Kidney (tissue), 14 donors: Measurements from ENCODE around the gene MEGF11. TPM values are rescaled to one million over a fixed set of nuclear protein-coding genes. Genes with fewer than 3 reads are reported as not detected.

Experiments
- DNase-seq, 5 donors: peaks; one replicate each; pipeline ENCODE4 v3.0.0-alpha.2; 2013 to 2020
- FAIRE-seq: peaks from 2 replicates; lab custom pipeline; 2012; peaks lifted over from hg19 to GRCh38; lab: Jason Lieb, UNC
- H3K27ac ChIP-seq, 2 donors: one replicate each; pipeline ENCODE4 v1.7.0; 2013; ENCODE audit warnings: low read depth in 2 of 2, low read length in 2 of 2, inconsistent platforms in 1 of 2
- H3K27me3 ChIP-seq: one replicate; pipeline ENCODE4 v1.7.1; 2013; ENCODE audit warnings: low read length, inconsistent platforms; ENCODE audit not compliant: control insufficient read depth, insufficient read depth
- H3K36me3 ChIP-seq, 3 donors: one replicate each; pipeline versions ENCODE4 v1.7.0 to v1.7.1; 2013; ENCODE audit warnings: low read length in 3 of 3, control low read depth in 1 of 3, inconsistent platforms in 1 of 3; ENCODE audit not compliant: insufficient read depth in 3 of 3, control insufficient read depth in 2 of 3
- H3K4me1 ChIP-seq, 3 donors: one replicate each; pipeline versions ENCODE4 v1.7.0 to v1.7.1; 2013; ENCODE audit warnings: low read length in 3 of 3, inconsistent platforms in 1 of 3, low read depth in 1 of 3; ENCODE audit not compliant: control insufficient read depth in 2 of 3, insufficient read depth in 2 of 3
- H3K4me3 ChIP-seq, 3 donors: one replicate each; pipeline versions ENCODE4 v1.7.0 to v1.8.1; 2013; ENCODE audit warnings: low read length in 3 of 3, control low read depth in 1 of 3, inconsistent platforms in 1 of 3
- H3K9ac ChIP-seq, 3 donors: one replicate each; pipeline versions ENCODE4 v1.7.0 to v1.7.1; 2013; ENCODE audit warnings: low read length in 3 of 3, control low read depth in 1 of 3, inconsistent platforms in 1 of 3
- H3K9me3 ChIP-seq, 3 donors: one replicate each; pipeline versions ENCODE4 v1.7.0 to v1.7.1; 2013; ENCODE audit warnings: low read length in 3 of 3, control low read depth in 1 of 3, inconsistent platforms in 1 of 3; ENCODE audit not compliant: control insufficient read depth in 2 of 3, insufficient read depth in 1 of 3
- intact Hi-C: fragments of 100-400 bp; cut with DNase I; formaldehyde crosslinking; loops from one replicate; pipeline ENCODE4 v1.11.1; 2022
- polyA plus RNA-seq: library from polyadenylated mRNA; stranded (reverse); fragments of 350-450 nt; fragmentation: Illumina TruSeq; extraction: RNeasy Lipid Tissue Mini Kit (QIAGEN cat#74804); gene quantifications from one replicate; pipeline ENCODE4 v1.2.3, GENCODE V29; 2014; ENCODE audit warnings: low read depth, low replicate concordance; ENCODE audit not compliant: insufficient read depth
- total RNA-seq: library from RNA; stranded (reverse); fragmentation: NEBNext Ultra II Directional; extraction: Animal tissue kit (Norgen Biotek cat#: 25700); gene quantifications from one replicate; pipeline ENCODE4 v1.2.1, GENCODE V29; 2021
- TF ChIP-seq, protein P1 (sequence below): IDR thresholded peaks from 3 replicates; pipeline ENCODE4 v1.5.1; 2012; ENCODE audit warnings: mild to moderate bottlenecking, moderate library complexity, borderline replicate concordance; ENCODE audit not compliant: insufficient read depth; ENCODE audit errors: extremely low read depth
- donor health status: control.
- donor health status: control.
- donor health status: control.
- donor health status: control.
- donor health status: control.
- donor health status: DM: yes; HTN: yes; CAD: no.
- donor health status: Normal renal cell carcinoma (clear cell type).

MEGF11 gene
- total and polyA plus RNA-seq, 2 donors from 2014 or later: 10.4 to 41.8 TPM

DNA sequence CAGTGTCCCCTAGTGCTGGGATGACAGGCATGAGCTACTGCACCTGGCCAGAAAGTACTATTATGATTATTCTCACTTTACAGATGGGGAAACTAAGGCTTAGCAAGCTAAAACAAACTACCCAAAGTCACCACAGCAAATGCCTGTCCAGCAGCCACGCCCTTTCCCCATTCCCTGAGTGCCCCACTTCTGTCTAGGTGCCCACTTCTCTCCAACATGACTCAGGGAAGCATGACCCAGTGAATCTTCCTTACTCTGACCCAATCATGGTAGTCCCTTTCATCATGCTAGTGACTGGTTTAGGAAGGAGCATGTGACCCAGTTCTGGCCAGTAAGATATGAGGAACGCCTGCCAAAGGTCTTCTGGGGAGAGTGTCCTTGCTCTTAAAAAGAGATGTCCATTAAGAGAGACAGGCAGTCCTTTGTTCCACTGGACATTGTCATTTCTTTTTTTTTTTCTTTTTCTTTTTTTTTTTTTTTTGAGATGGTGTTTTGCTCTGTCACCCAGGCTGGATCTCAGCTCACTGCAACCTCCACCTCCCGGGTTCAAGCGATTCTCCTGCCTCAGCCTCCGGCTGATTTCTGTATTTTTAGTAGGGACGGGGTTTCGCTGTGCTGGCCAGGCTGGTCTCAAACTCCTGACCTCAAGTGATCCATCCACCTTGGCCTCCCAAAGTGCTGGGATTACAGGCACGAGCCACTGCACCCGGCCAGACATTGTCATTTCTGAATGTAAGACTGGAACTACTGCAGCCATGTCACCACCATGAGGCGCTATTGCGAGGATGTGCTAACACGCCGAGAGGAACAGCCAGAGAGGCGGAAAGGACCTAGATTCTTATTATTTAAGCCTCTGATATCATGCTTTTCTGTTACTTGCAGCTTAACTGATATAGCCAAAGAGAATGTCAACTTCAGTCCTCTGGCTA lies 19.8 kb downstream of the MEGF11 start:
- no peak for DNase-seq
- Histone ChIP-seq H3K9me3 (peaks cover 0 to 3% (median 0%) of the 10 kb centered on the region in 3 donors), H3K36me3 (no peaks in the 10 kb centered on the region), H3K4me1 (no peaks in the 10 kb centered on the region), H3K27me3 (no peaks in the 10 kb centered on the region), H3K4me3 (no peak overlapping the region), H3K9ac (no peak overlapping the region), H3K27ac (no peak overlapping the region)
- no peak for FAIRE-seq
- intact Hi-C loops: no loop called here
- TF ChIP-seq, protein P1, sequence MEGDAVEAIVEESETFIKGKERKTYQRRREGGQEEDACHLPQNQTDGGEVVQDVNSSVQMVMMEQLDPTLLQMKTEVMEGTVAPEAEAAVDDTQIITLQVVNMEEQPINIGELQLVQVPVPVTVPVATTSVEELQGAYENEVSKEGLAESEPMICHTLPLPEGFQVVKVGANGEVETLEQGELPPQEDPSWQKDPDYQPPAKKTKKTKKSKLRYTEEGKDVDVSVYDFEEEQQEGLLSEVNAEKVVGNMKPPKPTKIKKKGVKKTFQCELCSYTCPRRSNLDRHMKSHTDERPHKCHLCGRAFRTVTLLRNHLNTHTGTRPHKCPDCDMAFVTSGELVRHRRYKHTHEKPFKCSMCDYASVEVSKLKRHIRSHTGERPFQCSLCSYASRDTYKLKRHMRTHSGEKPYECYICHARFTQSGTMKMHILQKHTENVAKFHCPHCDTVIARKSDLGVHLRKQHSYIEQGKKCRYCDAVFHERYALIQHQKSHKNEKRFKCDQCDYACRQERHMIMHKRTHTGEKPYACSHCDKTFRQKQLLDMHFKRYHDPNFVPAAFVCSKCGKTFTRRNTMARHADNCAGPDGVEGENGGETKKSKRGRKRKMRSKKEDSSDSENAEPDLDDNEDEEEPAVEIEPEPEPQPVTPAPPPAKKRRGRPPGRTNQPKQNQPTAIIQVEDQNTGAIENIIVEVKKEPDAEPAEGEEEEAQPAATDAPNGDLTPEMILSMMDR: no peak

DNA sequence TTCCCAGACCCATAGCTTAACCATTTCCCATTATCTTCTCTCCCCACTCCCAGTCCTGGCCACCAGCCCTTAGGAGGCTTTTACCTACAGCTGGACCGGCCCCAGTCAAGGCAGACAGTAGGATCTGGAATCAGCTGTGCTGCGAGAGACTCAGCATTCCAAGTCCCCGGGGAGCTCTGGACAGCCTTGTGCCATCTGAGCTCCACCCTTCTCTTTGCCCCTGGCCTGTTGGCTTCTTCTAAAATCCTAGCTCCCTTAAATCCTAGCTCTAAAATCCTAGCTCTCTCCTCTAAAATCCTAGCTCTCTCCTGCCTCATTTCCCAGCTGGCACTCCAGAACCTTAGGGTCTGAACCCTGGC lies 21.3 kb downstream of the MEGF11 start:
- Histone ChIP-seq H3K4me1 (no peaks in the 10 kb centered on the region), H3K4me3 (no peak overlapping the region), H3K27me3 (no peaks in the 10 kb centered on the region), H3K27ac (no peak overlapping the region), H3K36me3 (no peaks in the 10 kb centered on the region), H3K9me3 (peaks cover 0 to 6% (median 0%) of the 10 kb centered on the region in 3 donors), H3K9ac (no peak overlapping the region)
- TF ChIP-seq, protein P1: no peak
- intact Hi-C loops: no loop called here
- DNase-seq (no peak), FAIRE-seq (no peak)

DNA sequence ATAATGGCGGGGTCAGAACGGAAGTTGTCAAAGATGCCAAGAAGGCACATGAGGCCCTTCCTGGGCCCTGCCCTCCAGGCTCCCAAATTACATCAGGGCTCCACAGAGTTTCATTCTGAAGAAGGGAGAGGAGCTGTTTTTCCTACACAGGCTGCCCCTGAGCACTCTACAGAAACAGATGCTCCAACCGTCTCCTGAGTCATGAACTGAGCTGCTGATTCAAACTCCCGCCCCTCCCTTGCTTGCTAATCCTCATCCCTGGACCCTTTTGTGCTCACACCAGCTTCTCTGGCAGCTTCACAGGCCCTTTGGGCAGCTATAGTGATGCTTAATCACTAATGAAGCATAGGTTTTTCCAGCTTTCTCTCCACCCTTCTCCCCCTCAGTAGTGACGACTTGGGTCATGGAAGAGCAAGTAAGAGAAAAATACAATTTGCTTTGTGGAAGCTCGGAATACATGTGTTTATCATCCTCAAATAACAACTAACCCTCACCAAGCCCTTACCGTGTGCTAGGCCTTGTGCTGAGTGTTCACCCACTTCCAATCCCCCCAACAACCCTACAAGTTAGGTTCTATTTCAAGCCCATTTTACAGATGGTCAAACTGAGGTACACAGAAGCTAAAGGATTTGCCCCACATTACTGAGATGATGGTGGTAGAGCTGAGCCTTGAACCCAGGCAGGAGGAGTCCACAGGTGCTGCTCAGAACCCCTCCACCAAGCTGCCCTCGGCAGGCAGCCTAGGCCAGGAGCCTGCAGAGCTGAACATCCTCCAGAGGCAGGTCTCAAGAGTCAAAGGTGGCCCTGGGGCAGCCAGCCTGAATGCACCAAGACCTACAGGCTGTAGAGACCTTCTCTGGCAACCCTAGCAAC lies 21.9 kb downstream of the MEGF11 start:
- Histone ChIP-seq H3K9ac (no peak overlapping the region), H3K27ac (no peak overlapping the region), H3K4me1 (no peaks in the 10 kb centered on the region), H3K9me3 (peaks cover 0 to 6% (median 0%) of the 10 kb centered on the region in 3 donors), H3K27me3 (no peaks in the 10 kb centered on the region), H3K4me3 (no peak overlapping the region), H3K36me3 (no peaks in the 10 kb centered on the region)
- intact Hi-C loops: no loop called here
- FAIRE-seq: no peak
- TF ChIP-seq, protein P1: no peak
- no peak for DNase-seq
